GM19455 (cell line): Measurements from ENCODE around the gene EGLN3.

Experiments used
- ATAC-seq: cut with Tn5 transposase; IDR thresholded peaks from one replicate; pipeline ENCODE4 v1.9.1; 2021; ENCODE audit not compliant: unreplicated experiment

EGLN3 gene

DNA sequence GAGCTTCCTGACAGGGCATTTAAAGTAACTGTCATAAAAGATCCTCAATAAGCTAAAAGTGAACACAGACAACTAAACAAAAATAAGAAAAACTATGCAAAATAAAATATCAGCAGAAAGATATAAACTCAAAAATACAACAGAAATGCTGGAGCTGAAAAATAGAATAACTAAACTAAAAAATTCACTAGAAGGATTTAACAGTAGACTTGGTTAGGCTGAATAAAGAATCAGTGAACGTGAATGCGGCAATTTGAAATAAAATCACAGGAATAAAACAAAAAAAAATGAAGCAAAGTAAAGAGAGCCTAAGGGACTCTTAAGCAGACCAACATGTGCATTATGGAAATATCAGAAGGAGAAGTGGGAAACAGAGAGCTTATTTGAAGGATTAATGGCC, 74.6 kb downstream of the EGLN3 start:
- ATAC-seq, result no peak
